Fibroblast of lung (primary cell): ENCODE measurements around the gene SIGLEC8. TPM values are rescaled to one million over a fixed set of nuclear protein-coding genes. Genes with fewer than 3 reads are reported as not detected.

Experiments used
- DNase-seq, 2 donors: peaks; one replicate each; pipeline versions ENCODE4 v3.0.0 to v3.0.0-alpha.2; 2010; ENCODE audit warnings: low read depth in 2 of 2
- H2AFZ ChIP-seq: 2 replicates; pipeline ENCODE4 v1.5.1; 2012; ENCODE audit warnings: low read length, control low read depth, inconsistent platforms
- H3K27ac ChIP-seq: 2 replicates; pipeline ENCODE4 v1.5.1; 2011; ENCODE audit warnings: low read length, control low read depth; ENCODE audit not compliant: insufficient read depth
- H3K27me3 ChIP-seq: 2 replicates; pipeline ENCODE4 v1.5.1; 2011; ENCODE audit warnings: mild to moderate bottlenecking, low read length; ENCODE audit not compliant: control insufficient read depth, insufficient read depth
- H3K36me3 ChIP-seq: 2 replicates; pipeline ENCODE4 v1.5.1; 2011; ENCODE audit warnings: low read length; ENCODE audit not compliant: control insufficient read depth, insufficient read depth
- H3K4me1 ChIP-seq: 2 replicates; pipeline ENCODE4 v1.5.1; 2011; ENCODE audit warnings: low read length; ENCODE audit not compliant: control insufficient read depth, insufficient read depth; ENCODE audit errors: extremely low read depth
- H3K4me2 ChIP-seq: 2 replicates; pipeline ENCODE4 v1.5.1; 2011; ENCODE audit warnings: low read length, control low read depth; ENCODE audit not compliant: insufficient read depth; ENCODE audit errors: extremely low read depth
- H3K4me3 ChIP-seq, 4 experiments: fragments of 200-600 bp in 1 of 4; sonication (generic) in 1 of 4; replicated peaks in 1 of 4; 2 replicates each; pipeline ENCODE4 v1.5.1; 2011 to 2016; ENCODE audit warnings: low read length in 4 of 4, low read depth in 3 of 4, mild to moderate bottlenecking in 3 of 4, control low read depth in 2 of 4, inconsistent platforms in 1 of 4, mixed read lengths in 1 of 4; ENCODE audit not compliant: insufficient read depth in 1 of 4; ENCODE audit errors: control extremely low read depth in 1 of 4
- H3K79me2 ChIP-seq: 2 replicates; pipeline ENCODE4 v1.5.1; 2012; ENCODE audit warnings: mild to moderate bottlenecking, low read length, inconsistent platforms; ENCODE audit not compliant: control insufficient read depth, insufficient read depth
- H3K9ac ChIP-seq: 2 replicates; pipeline ENCODE4 v1.5.1; 2011; ENCODE audit warnings: mild to moderate bottlenecking, low read length, control low read depth; ENCODE audit not compliant: insufficient read depth
- H3K9me3 ChIP-seq: 2 replicates; pipeline ENCODE4 v1.5.1; 2012; ENCODE audit warnings: low read depth, low read length; ENCODE audit not compliant: control insufficient read depth, insufficient read depth
- H4K20me1 ChIP-seq: 2 replicates; pipeline ENCODE4 v1.5.1; 2011; ENCODE audit warnings: low read length; ENCODE audit not compliant: control insufficient read depth, insufficient read depth; ENCODE audit errors: extremely low read depth
- CTCF ChIP-seq, 2 donors: IDR thresholded peaks in 1 of 2; conservative IDR thresholded peaks in 1 of 2; 1 replicate in 1 of 2; 2 replicates in 1 of 2; pipeline ENCODE4 v1.5.1; 2011 to 2012; ENCODE audit warnings: low read length in 2 of 2, control low read depth in 1 of 2, inconsistent platforms in 1 of 2, low read depth in 1 of 2, mild to moderate bottlenecking in 1 of 2
- EZH2 ChIP-seq: IDR thresholded peaks from 2 replicates; pipeline ENCODE4 v1.5.1; 2012; ENCODE audit warnings: low read length, control low read depth, mild to moderate bottlenecking; ENCODE audit errors: missing control alignments
- polyA plus RNA-seq, 2 donors: library from polyadenylated mRNA; depleted of rRNA in 1 of 2; stranded (reverse) in 1 of 2; unstranded in 1 of 2; fragments of >200 nt; gene quantifications; 2 replicates each; pipeline ENCODE4 v1.2.1, GENCODE V29; 2011 to 2012; ENCODE audit warnings: missing spikeins in 1 of 2
- total RNA-seq: library from RNA; depleted of rRNA; stranded (reverse); fragments of >200 nt; gene quantifications from 2 replicates; pipeline ENCODE4 v1.2.1, GENCODE V29; 2014

Gene SIGLEC8
- total and polyA plus RNA-seq, 2 donors (not counting 1 experiment from before 2014, with no cell fraction given), result not detected

GRCh38 chr19:51440846-51441409 lies 17.3 kb downstream of the SIGLEC8 start:
- H3K27me3 ChIP-seq, result no peaks in the 10 kb centered on the region
- no peaks in the 10 kb centered on the region for H4K20me1 ChIP-seq
- no peaks in the 10 kb centered on the region for H3K4me1 ChIP-seq
- TF ChIP-seq EZH2, result no peak
- TF ChIP-seq CTCF (conservative IDR thresholded peaks at IDR 0.05 in 1 of 2, IDR thresholded peaks at IDR 0.05 in 1 of 2; ENCODE audit: low read depth in 1 of 2, low read length in 2 of 2), result no peak
- no peak overlapping the region for H3K4me2 ChIP-seq
- DNase-seq, result no peak
- H2AFZ ChIP-seq, result no peak overlapping the region
- H3K9me3 ChIP-seq, result no peaks in the 10 kb centered on the region
- H3K4me3 ChIP-seq, result no peak overlapping the region
- no peaks in the 10 kb centered on the region for H3K36me3 ChIP-seq
- H3K27ac ChIP-seq, result no peak overlapping the region
- H3K9ac ChIP-seq, result no peak overlapping the region
- no peaks in the 10 kb centered on the region for H3K79me2 ChIP-seq

GRCh38 chr19:51440052-51440451 lies 18.2 kb downstream of the SIGLEC8 start:
- no peak overlapping the region for H3K4me2 ChIP-seq

GRCh38 chr19:51439021-51439465 lies 19.2 kb downstream of the SIGLEC8 start:
- Histone ChIP-seq H2AFZ (no peak overlapping the region), H3K4me2 (no peak overlapping the region), H4K20me1 (no peaks in the 10 kb centered on the region), H3K9me3 (no peaks in the 10 kb centered on the region), H3K36me3 (no peaks in the 10 kb centered on the region), H3K4me1 (no peaks in the 10 kb centered on the region), H3K27me3 (no peaks in the 10 kb centered on the region), H3K9ac (no peak overlapping the region), H3K27ac (no peak overlapping the region), H3K79me2 (no peaks in the 10 kb centered on the region), H3K4me3 (no peak overlapping the region)
- peak; percentile 10 to 17 for TF ChIP-seq CTCF (conservative IDR thresholded peaks at IDR 0.05 in 1 of 2, IDR thresholded peaks at IDR 0.05 in 1 of 2; ENCODE audit: low read depth in 1 of 2, low read length in 2 of 2)
- no peak for TF ChIP-seq EZH2
- peak in 1 of 2 donors; percentile 2 for DNase-seq

More at GRCh38 chr19:51440052-51440451, 18.2 kb downstream of the SIGLEC8 start:
- Histone ChIP-seq H3K4me3 (no peak overlapping the region), H3K4me1 (no peaks in the 10 kb centered on the region), H2AFZ (no peak overlapping the region), H3K36me3 (no peaks in the 10 kb centered on the region), H3K9ac (no peak overlapping the region), H4K20me1 (no peaks in the 10 kb centered on the region), H3K9me3 (no peaks in the 10 kb centered on the region), H3K79me2 (no peaks in the 10 kb centered on the region), H3K27me3 (no peaks in the 10 kb centered on the region), H3K27ac (no peak overlapping the region)
- TF ChIP-seq EZH2 (no peak), CTCF (conservative IDR thresholded peaks at IDR 0.05 in 1 of 2, IDR thresholded peaks at IDR 0.05 in 1 of 2; ENCODE audit: low read depth in 1 of 2, low read length in 2 of 2) (no peak)
- no peak for DNase-seq
